SH-SY5Y (cell line): ENCODE measurements around the gene ABCD3.

Experiments
- GATA2 ChIP-seq: IDR thresholded peaks from 2 replicates; pipeline ENCODE4 v1.6.1; 2011; ENCODE audit warnings: mild to moderate bottlenecking, low read depth, low read length
- GATA3 ChIP-seq: IDR thresholded peaks from 2 replicates; pipeline ENCODE4 v1.6.1; 2011; ENCODE audit warnings: low read depth, mild to moderate bottlenecking, low read length, moderate library complexity

DNA sequence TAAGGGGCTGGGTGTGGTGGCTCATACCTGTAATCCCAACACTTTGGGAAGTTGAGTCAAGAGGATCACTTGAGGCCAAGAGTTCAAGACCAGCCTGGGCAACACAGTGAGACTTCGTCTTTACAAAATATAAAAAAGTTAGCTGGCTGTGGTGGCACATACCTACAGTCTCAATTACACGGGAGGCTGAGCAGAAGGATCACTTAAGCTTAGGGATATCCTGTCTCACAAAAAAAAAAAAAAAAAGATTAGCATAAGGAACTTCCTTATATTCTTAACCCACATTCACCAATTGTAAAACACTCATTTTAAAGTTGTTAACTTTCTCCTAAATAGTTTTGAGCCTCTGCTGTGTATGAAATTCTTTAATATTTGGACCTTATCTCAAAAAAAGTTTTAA, 53.1 kb downstream of the ABCD3 start:
- TF ChIP-seq GATA3, result no peak
- TF ChIP-seq GATA2, result no peak
